ENCODE measurements around the gene NTRK1. TPM values are rescaled to one million over a fixed set of nuclear protein-coding genes. Genes with fewer than 3 reads are reported as not detected.

Gene NTRK1
- total RNA-seq, 1 donor from 2014 or later = 6.6 TPM

GRCh38 chr1:156839426-156840109 is 21.1 kb upstream of the NTRK1 start:
- H3K27me3 Mint-ChIP-seq = peaks cover 73% of the 10 kb centered on the region
- TF ChIP-seq CTCF (conservative IDR thresholded peaks at IDR 0.05) = no peak
- no peaks in the 10 kb centered on the region for H3K36me3 Mint-ChIP-seq
- H3K4me1 Mint-ChIP-seq (ENCODE audit: unreplicated experiment) = peaks cover 11% of the 10 kb centered on the region
- no peak overlapping the region for H3K4me3 Mint-ChIP-seq
- DNase-seq (ENCODE audit: extremely low spot score, unreplicated experiment) = no peak
- no peak overlapping the region for H3K27ac Mint-ChIP-seq
- H3K9me3 Mint-ChIP-seq = no peaks in the 10 kb centered on the region

- Mint-ChIP-seq H3K9me3 (no peaks in the 10 kb centered on the region), H3K4me3 (no peak overlapping the region), H3K27me3 (peaks cover 73% of the 10 kb centered on the region), H3K27ac (no peak overlapping the region), H3K4me1 (ENCODE audit: unreplicated experiment) (peaks cover 11% of the 10 kb centered on the region), H3K36me3 (no peaks in the 10 kb centered on the region)
- TF ChIP-seq CTCF (conservative IDR thresholded peaks at IDR 0.05) = no peak
- no peak for DNase-seq (ENCODE audit: extremely low spot score, unreplicated experiment)
Measured at GRCh38 chr1:156840186-156840897, 20.3 kb upstream of the NTRK1 start.

DNA sequence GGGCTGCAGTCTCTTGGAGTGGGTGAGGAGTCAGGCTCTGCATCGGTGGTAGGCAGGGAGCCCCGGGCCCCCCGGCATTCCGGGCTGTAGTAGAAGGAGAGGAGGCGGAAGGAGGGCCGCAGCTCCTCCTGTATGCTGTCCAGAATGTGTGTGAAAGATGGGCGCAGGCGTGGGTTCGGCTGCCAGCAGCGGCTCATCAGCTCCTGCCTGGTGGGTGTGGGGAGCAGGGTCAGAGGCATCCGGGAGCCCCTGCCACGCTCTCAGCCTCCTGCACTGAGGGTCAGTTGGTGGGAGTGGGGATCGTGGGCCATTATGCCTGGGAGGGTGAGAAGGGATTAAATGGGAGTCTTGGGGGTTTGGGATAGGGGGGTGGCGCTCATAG is 19.8 kb upstream of the NTRK1 start:
- Mint-ChIP-seq H3K27me3 (peaks cover 73% of the 10 kb centered on the region), H3K4me3 (no peak overlapping the region), H3K9me3 (no peaks in the 10 kb centered on the region), H3K36me3 (no peaks in the 10 kb centered on the region), H3K27ac (no peak overlapping the region), H3K4me1 (ENCODE audit: unreplicated experiment) (peaks cover 11% of the 10 kb centered on the region)
- TF ChIP-seq CTCF (conservative IDR thresholded peaks at IDR 0.05) = no peak
- no peak for DNase-seq (ENCODE audit: extremely low spot score, unreplicated experiment)

- peaks cover 11% of the 10 kb centered on the region for H3K4me1 Mint-ChIP-seq (ENCODE audit: unreplicated experiment)
- peaks cover 73% of the 10 kb centered on the region for H3K27me3 Mint-ChIP-seq
- no peak overlapping the region for H3K4me3 Mint-ChIP-seq
- H3K27ac Mint-ChIP-seq = no peak overlapping the region
- no peak for DNase-seq (ENCODE audit: extremely low spot score, unreplicated experiment)
- H3K9me3 Mint-ChIP-seq = no peaks in the 10 kb centered on the region
- no peaks in the 10 kb centered on the region for H3K36me3 Mint-ChIP-seq
- TF ChIP-seq CTCF (conservative IDR thresholded peaks at IDR 0.05) = no peak
Measured at GRCh38 chr1:156841295-156841855, 19.3 kb upstream of the NTRK1 start.

GRCh38 chr1:156842618-156843300 is 17.9 kb upstream of the NTRK1 start:
- peaks cover 76% of the 10 kb centered on the region for H3K27me3 Mint-ChIP-seq
- peaks cover 5% of the 10 kb centered on the region for H3K36me3 Mint-ChIP-seq
- peaks cover 21% of the 10 kb centered on the region for H3K4me1 Mint-ChIP-seq (ENCODE audit: unreplicated experiment)
- H3K27ac Mint-ChIP-seq = no peak overlapping the region
- H3K9me3 Mint-ChIP-seq = no peaks in the 10 kb centered on the region
- no peak for TF ChIP-seq CTCF (conservative IDR thresholded peaks at IDR 0.05)
- H3K4me3 Mint-ChIP-seq = no peak overlapping the region
- no peak for DNase-seq (ENCODE audit: extremely low spot score, unreplicated experiment)

Measured in type B pancreatic cell (in vitro differentiated cells).